GM12878 (cell line): Measurements from ENCODE around the gene PRMT1. TPM values are rescaled to one million over a fixed set of nuclear protein-coding genes. Genes with fewer than 3 reads are reported as not detected.
A peak's percentile ranks its signal among the peaks of the same experiment; 100 is the strongest.

ENCODE experiments used
- ATAC-seq: fragments of 200-7000 bp; cut with Tn5 transposase; 3 replicates; pipeline ENCODE4 v1.9.1; 2020; ENCODE audit warnings: mild to moderate bottlenecking, moderate library complexity
- BruUV-seq: library from RNA; stranded (reverse); fragments of 400-500 nt; replicated peaks from 2 replicates; lab custom pipeline; 2021; lab: Mats Ljungman, UMichigan
- CTCF ChIA-PET: fragments of 300-600 bp; sonication (Branson Sonifier 250); formaldehyde crosslinking; extraction: SDS; loops from one replicate; lab custom pipeline; 2021; ENCODE audit warnings: inconsistent platforms; lab: Yijun Ruan, JAX
- POLR2A ChIA-PET: fragments of 350-600 bp; formaldehyde crosslinking; extraction: SDS; loops from one replicate; lab custom pipeline; 2021; ENCODE audit warnings: inconsistent platforms; lab: Charles Lee
- RAD21 ChIA-PET: fragments of 300-600 bp; sonication (Branson Sonifier 250); formaldehyde crosslinking; loops from one replicate; lab custom pipeline; 2023; ENCODE audit warnings: antibody characterized with exemption; ENCODE audit not compliant: unreplicated experiment; lab: Charles Lee
- SMC1A ChIA-PET: fragments of 300-600 bp; sonication (Branson Sonifier 250); formaldehyde crosslinking; loops from one replicate; lab custom pipeline; 2023; ENCODE audit not compliant: unreplicated experiment, uncharacterized antibody; lab: Charles Lee
- DNase-seq: peaks from one replicate; pipeline ENCODE4 v3.0.0-alpha.2; 2011; ENCODE audit warnings: low read depth, low spot score
- FAIRE-seq: peaks from 3 replicates; lab custom pipeline; 2011; peaks lifted over from hg19 to GRCh38; lab: Jason Lieb, UNC
- H2AFZ ChIP-seq: 2 replicates; pipeline ENCODE4 v1.6.0; 2011; ENCODE audit warnings: low read depth, low read length, control low read depth; ENCODE audit not compliant: control insufficient read depth
- H3K27ac ChIP-seq: 2 replicates; pipeline ENCODE4 v1.5.1; 2011; ENCODE audit warnings: control low read depth; ENCODE audit not compliant: control insufficient read depth, insufficient read depth
- H3K27me3 ChIP-seq, 2 experiments: replicated peaks in 1 of 2; 2 replicates each; pipeline versions ENCODE4 v1.6.0 to v1.6.1; 2011; ENCODE audit warnings: low read length in 1 of 2; ENCODE audit not compliant: control insufficient read depth in 2 of 2, insufficient read depth in 2 of 2
- H3K36me3 ChIP-seq, 2 experiments: 2 replicates each; pipeline ENCODE4 v1.5.1; 2011; ENCODE audit warnings: low read length in 1 of 2; ENCODE audit not compliant: control insufficient read depth in 2 of 2, insufficient read depth in 2 of 2
- H3K4me1 ChIP-seq: 2 replicates; pipeline ENCODE4 v1.6.1; 2011; ENCODE audit warnings: mild to moderate bottlenecking, low read length, moderate library complexity, mixed read lengths; ENCODE audit not compliant: control insufficient read depth, insufficient read depth
- H3K4me2 ChIP-seq: 2 replicates; pipeline ENCODE4 v1.6.0; 2011; ENCODE audit warnings: control low read depth; ENCODE audit not compliant: control insufficient read depth, insufficient read depth
- H3K4me3 ChIP-seq: fragments of 200-600 bp; sonication (generic); 2 replicates; pipeline ENCODE4 v1.5.1; 2016
- H3K79me2 ChIP-seq: 2 replicates; pipeline ENCODE4 v1.6.0; 2011; ENCODE audit warnings: low read length; ENCODE audit not compliant: control insufficient read depth, insufficient read depth
- H3K9ac ChIP-seq: 2 replicates; pipeline ENCODE4 v1.8.0; 2011; ENCODE audit warnings: low read length, control low read depth, mixed read lengths; ENCODE audit not compliant: control insufficient read depth, insufficient read depth
- H3K9me3 ChIP-seq: replicated peaks from 3 replicates; pipeline ENCODE4 v1.5.1; 2011; ENCODE audit warnings: mild to moderate bottlenecking, low read length; ENCODE audit not compliant: control insufficient read depth, insufficient read depth
- H4K20me1 ChIP-seq: 2 replicates; pipeline ENCODE4 v1.6.0; 2011; ENCODE audit not compliant: control insufficient read depth, insufficient read depth
- CHD4 ChIP-seq: fragments of 200-600 bp; sonication (generic); IDR thresholded peaks from 2 replicates; pipeline ENCODE4 v1.6.1; 2016; ENCODE audit warnings: mild to moderate bottlenecking
- EGR1 ChIP-seq, 2 experiments: IDR thresholded peaks; 1 replicate in 1 of 2; 2 replicates in 1 of 2; pipeline ENCODE4 v1.6.1; 2011 to 2012; ENCODE audit warnings: low read depth in 2 of 2, low read length in 2 of 2, borderline replicate concordance in 1 of 2, mild to moderate bottlenecking in 1 of 2, moderate library complexity in 1 of 2
- HDGF ChIP-seq: fragments of 450-650 bp; IDR thresholded peaks from 2 replicates; pipeline ENCODE4 v1.6.1; 2016; ENCODE audit warnings: antibody characterized with exemption
- LARP7 ChIP-seq: fragments of 450-650 bp; IDR thresholded peaks from 2 replicates; pipeline ENCODE4 v1.6.1; 2017; ENCODE audit warnings: mild to moderate bottlenecking
- POLR2A ChIP-seq: IDR thresholded peaks from 2 replicates; pipeline ENCODE4 v1.6.1; 2011; ENCODE audit warnings: low read depth, mild to moderate bottlenecking, low read length
- POLR2AphosphoS5 ChIP-seq: IDR thresholded peaks from 2 replicates; pipeline ENCODE4 v1.6.1; 2011; ENCODE audit warnings: mild to moderate bottlenecking, low read length, inconsistent platforms
- POU2F2 ChIP-seq: IDR thresholded peaks from 3 replicates; pipeline ENCODE4 v1.6.1; 2011; ENCODE audit warnings: low read depth, mild to moderate bottlenecking, low read length, borderline replicate concordance
- SMC3 ChIP-seq: IDR thresholded peaks from 2 replicates; pipeline ENCODE4 v1.6.1; 2011; ENCODE audit warnings: low read length, improper control_type of control experiment, borderline replicate concordance
- TCF12 ChIP-seq: IDR thresholded peaks from 2 replicates; pipeline ENCODE4 v1.6.1; 2011; ENCODE audit warnings: low read depth, mild to moderate bottlenecking, low read length
- WGBS: methylation state at CpG from one replicate; pipeline ENCODE4 v1.1.6; 2016; ENCODE audit warnings: low lambda C conversion rate; ENCODE audit not compliant: insufficient replicate concordance, insufficient coverage; ENCODE audit errors: missing lambda C conversion rate; 5-methylcytosine and 5-hydroxymethylcytosine counted together
- in situ Hi-C: fragments of 300-500 bp; cut with MboI; formaldehyde crosslinking; loops from 9 replicates; pipeline ENCODE4 v1.14.3; 2018; ENCODE audit warnings: mixed read lengths
- intact Hi-C: fragments of 100-400 bp; cut with micrococcal nuclease; formaldehyde crosslinking; loops from one replicate; pipeline ENCODE4 v1.14.2; 2022; ENCODE audit not compliant: unreplicated experiment
- polyA plus RNA-seq, 11 experiments: library from polyadenylated mRNA; depleted of rRNA in 4 of 11; unstranded in 6 of 11; stranded (reverse) in 5 of 11; fragments of >200 nt; fragmentation: Nextera tagmentation in 4 of 11; fragmentation: Illumina TruSeq in 1 of 11; extraction: Ambion mirVana in 4 of 11; extraction: Trizol in 1 of 11; gene quantifications; 1 replicate in 1 of 11; 2 replicates in 10 of 11; pipeline versions ENCODE4 v1.2.1 to v1.2.3, GENCODE V29; 2011 to 2016; ENCODE audit warnings: inconsistent platforms in 2 of 11, missing spikeins in 2 of 11, low read depth in 1 of 11
- total RNA-seq, 4 experiments: library from RNA; depleted of rRNA in 3 of 4; stranded (reverse); fragments of >200 nt in 3 of 4; fragmentation: Illumina TruSeq in 1 of 4; extraction: Trizol in 1 of 4; gene quantifications; 2 replicates each; pipeline versions ENCODE4 v1.2.1 to v1.2.3, GENCODE V29; 2013 to 2021
- TF ChIP-seq, protein P1 (sequence below), 3 experiments: IDR thresholded peaks in 2 of 3; conservative IDR thresholded peaks in 1 of 3; 2 replicates each; pipeline ENCODE4 v1.5.1; 2011; ENCODE audit warnings: low read depth in 3 of 3, low read length in 3 of 3, mild to moderate bottlenecking in 3 of 3, control low read depth in 2 of 3, moderate library complexity in 2 of 3, inconsistent platforms in 1 of 3, mixed read lengths in 1 of 3; ENCODE audit not compliant: control insufficient read depth in 2 of 3, insufficient read depth in 1 of 3; ENCODE audit errors: extremely low read depth in 1 of 3

Gene PRMT1
- total and polyA plus RNA-seq, 10 of the 15 experiments (the other 5 are each of a cell fraction or from before 2014, with no cell fraction given) = 19.9 to 667 (median 444) TPM

- ChIA-PET POLR2A (no interaction called here), CTCF (interaction anchor here (0.5 to 2.0 kb wide), 7 partner anchors 8 to 308 kb away, joined by 3 to 6 read pairs (median 3); partner anchors contain the start of gene RRAS), RAD21 (no interaction called here), SMC1A (no interaction called here)
- H3K9me3 ChIP-seq = no peaks in the 10 kb centered on the region
- no peak overlapping the region for H3K4me2 ChIP-seq
- FAIRE-seq (no peak), DNase-seq (no peak), ATAC-seq (peak; percentile 55)
- TF ChIP-seq POU2F2 (0 out of 3 replicates have a peak, but pooled peaks have one; percentile 24), EGR1 (IDR thresholded peaks at IDR 0.05; ENCODE audit: borderline replicate concordance in 1 of 2, low read depth in 2 of 2, low read length in 2 of 2) (0 out of 3 replicates have a peak, but pooled peaks of 1 of the 2 experiments have one; percentile 2), POLR2A (peak; percentile 75), POLR2AphosphoS5 (peak; percentile 79), TCF12 (no peak), LARP7 (0 out of 2 replicates have a peak, but pooled peaks have one; percentile 28), SMC3 (peak; percentile 25; the same call in 1 of the 2 replicates), CHD4 (no peak), HDGF (0 out of 2 replicates have a peak, but pooled peaks have one; percentile 46)
- TF ChIP-seq, protein P1, sequence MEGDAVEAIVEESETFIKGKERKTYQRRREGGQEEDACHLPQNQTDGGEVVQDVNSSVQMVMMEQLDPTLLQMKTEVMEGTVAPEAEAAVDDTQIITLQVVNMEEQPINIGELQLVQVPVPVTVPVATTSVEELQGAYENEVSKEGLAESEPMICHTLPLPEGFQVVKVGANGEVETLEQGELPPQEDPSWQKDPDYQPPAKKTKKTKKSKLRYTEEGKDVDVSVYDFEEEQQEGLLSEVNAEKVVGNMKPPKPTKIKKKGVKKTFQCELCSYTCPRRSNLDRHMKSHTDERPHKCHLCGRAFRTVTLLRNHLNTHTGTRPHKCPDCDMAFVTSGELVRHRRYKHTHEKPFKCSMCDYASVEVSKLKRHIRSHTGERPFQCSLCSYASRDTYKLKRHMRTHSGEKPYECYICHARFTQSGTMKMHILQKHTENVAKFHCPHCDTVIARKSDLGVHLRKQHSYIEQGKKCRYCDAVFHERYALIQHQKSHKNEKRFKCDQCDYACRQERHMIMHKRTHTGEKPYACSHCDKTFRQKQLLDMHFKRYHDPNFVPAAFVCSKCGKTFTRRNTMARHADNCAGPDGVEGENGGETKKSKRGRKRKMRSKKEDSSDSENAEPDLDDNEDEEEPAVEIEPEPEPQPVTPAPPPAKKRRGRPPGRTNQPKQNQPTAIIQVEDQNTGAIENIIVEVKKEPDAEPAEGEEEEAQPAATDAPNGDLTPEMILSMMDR (IDR thresholded peaks at IDR 0.05 in 2 of 3, conservative IDR thresholded peaks at IDR 0.05 in 1 of 3; ENCODE audit: control insufficient read depth in 2 of 3, extremely low read depth in 1 of 3, insufficient read depth in 1 of 3, low read depth in 3 of 3, low read length in 3 of 3) = peak; percentile 51 to 74 (median 70)
- no peak overlapping the region for H2AFZ ChIP-seq
- peaks cover 10% of the 10 kb centered on the region for H3K4me1 ChIP-seq
- H3K9ac ChIP-seq = no peak overlapping the region
- 81% methylated on average over 35 of the region's 35 CpGs for WGBS
- H4K20me1 ChIP-seq = peaks cover 12% of the 10 kb centered on the region
- peaks cover 26% of the 10 kb centered on the region for H3K79me2 ChIP-seq
- BruUV-seq = no TSS peak
- no peak overlapping the region for H3K4me3 ChIP-seq
- intact Hi-C loops = no loop called here
- no peaks in the 10 kb centered on the region for H3K27me3 ChIP-seq
- peaks cover 24 to 48% of the 10 kb centered on the region in 2 experiments for H3K36me3 ChIP-seq
- H3K27ac ChIP-seq = no peak overlapping the region
- in situ Hi-C loops = no loop called here
Measured at GRCh38 chr19:49684251-49684982, 7.3 kb downstream of the PRMT1 start.
